Occipital lobe (tissue), 3 donors: Measurements from ENCODE around the gene XRCC4. TPM values are rescaled to one million over a fixed set of nuclear protein-coding genes. Genes with fewer than 3 reads are reported as not detected.

ENCODE experiments used
- DNase-seq: peaks from one replicate; lab custom pipeline; 2025; lab: John Stamatoyannopoulos, UW
- small RNA-seq: library from RNA; depleted of rRNA; stranded (forward); fragments of <200 nt; gene quantifications from one replicate; pipeline ENCODE3, GENCODE V24; 2014
- total RNA-seq: library from RNA; depleted of rRNA; stranded (reverse); fragments of >200 nt; gene quantifications from one replicate; pipeline ENCODE4 v1.2.3, GENCODE V29; 2014

XRCC4 gene
- total RNA-seq, 1 donor from 2014 or later: 7.8 TPM

- DNase-seq: no peak
Measured at GRCh38 chr5:83378624-83379289, 301.4 kb downstream of the XRCC4 start.

DNA sequence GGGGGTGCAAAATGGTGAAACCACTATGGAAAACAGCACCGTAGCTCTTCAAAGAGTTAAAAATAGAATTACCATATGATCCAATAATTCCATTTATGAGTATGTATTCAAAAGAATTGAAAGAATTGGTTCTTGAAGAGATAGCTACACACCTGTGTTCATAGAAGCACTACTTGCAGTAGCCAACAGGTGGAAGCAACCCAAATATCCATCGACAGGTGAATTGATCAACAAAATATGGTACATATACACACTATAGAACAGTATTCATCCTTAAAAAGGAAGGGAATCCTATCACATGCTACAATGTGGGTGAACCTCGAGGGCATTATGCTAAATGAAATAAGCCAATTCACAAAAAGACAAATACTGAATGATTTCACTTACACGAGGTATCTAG is 308.5 kb downstream of the XRCC4 start:
- DNase-seq: no peak

DNA sequence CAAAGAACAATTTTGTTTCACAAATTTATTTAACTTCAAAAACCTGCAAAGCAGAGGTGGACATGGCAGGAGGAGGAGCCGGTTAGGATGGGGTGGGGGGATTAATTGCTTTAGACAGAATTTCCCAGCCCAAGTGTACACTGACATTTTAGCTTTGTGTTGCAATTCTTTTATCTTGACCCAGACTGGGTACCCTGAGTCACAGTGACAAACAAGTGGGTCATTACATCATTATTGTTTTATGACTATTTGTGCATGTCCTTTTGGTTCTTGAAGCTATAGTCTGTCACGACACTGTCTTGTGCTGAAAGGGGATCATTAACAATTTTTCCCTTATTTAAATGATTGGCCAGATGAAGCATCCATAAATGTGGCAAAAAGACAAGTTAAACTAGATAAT is 309.7 kb downstream of the XRCC4 start:
- no peak for DNase-seq

- DNase-seq: no peak
Measured at GRCh38 chr5:83388608-83389007, 311.3 kb downstream of the XRCC4 start.

DNA sequence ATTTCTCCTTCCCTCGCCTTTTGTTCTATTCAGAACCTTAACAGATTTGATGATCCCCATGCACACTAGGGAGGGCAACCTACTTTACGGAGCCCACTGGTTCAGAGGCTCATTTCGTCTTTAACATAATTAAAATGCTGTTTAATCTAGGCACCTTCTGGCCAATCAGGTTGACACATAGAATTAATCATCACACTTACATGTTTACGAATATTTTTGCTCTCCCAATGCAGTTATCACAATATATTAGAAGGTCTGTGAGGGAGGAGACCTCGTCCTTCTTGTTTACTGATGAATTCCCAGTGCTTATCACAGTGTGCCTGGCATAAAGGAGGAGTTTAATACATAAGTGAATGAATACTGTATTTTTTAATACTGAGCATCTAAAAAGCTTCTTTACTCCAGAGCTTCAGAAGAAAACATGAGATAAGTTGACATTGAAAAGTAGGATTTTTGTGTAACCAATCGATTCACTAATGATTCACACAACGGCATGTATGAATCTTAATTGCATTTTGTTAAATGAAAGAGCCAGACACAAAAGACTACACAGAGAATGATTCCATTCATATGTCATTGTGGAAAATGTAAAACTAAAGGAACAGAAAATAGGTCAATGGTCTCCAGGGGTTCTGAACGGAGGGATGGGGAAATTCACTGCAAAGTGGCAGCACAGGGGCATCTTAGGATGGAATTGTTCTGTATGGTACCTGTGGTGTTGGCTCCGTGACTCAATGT is 315.6 kb downstream of the XRCC4 start:
- DNase-seq: no peak

- DNase-seq: no peak
Measured at GRCh38 chr5:83393504-83393866, 316.1 kb downstream of the XRCC4 start.

GRCh38 chr5:83394190-83394589 is 316.8 kb downstream of the XRCC4 start:
- DNase-seq: no peak

- DNase-seq: no peak
Measured at GRCh38 chr5:83396662-83397061, 319.3 kb downstream of the XRCC4 start.

- DNase-seq: no peak
Measured at GRCh38 chr5:83397658-83398057, 320.3 kb downstream of the XRCC4 start.

DNA sequence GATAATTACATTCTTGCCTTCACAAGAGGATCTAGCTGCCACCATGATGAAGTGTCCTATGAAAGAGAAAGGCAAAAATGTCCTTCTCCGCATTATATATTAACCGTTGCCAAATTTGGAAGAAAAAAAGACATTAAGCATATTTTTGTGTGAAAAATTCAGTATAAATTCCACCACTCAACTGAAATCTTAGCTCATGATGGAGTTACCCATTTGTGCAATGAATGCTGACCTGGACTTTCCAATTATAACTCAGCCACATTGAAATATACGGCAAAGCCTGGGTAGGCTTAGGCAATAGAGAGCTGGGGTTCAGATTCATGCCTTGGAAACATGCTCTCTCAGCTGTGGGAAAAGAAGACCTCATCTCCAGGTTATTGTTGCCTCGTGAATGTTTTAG is 322.9 kb downstream of the XRCC4 start:
- DNase-seq: no peak

DNA sequence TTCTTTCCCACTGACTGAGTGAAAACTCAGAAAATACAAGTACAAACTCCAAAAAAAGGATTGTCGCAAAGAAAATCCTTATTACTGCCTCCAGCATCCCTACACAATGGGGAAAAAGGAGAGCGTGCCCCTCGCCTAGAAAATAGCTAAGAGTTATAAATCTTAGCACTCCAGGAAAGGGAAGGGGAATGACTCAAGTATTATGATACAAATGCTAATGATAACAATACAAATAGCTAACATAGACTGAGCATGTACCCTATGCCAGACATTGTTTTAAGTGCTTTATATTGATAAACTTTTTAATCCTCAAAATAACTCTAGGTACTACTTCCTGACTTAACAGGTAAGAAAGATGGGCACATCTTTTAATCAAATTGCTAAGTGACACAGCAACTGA is 323.4 kb downstream of the XRCC4 start:
- no peak for DNase-seq

DNA sequence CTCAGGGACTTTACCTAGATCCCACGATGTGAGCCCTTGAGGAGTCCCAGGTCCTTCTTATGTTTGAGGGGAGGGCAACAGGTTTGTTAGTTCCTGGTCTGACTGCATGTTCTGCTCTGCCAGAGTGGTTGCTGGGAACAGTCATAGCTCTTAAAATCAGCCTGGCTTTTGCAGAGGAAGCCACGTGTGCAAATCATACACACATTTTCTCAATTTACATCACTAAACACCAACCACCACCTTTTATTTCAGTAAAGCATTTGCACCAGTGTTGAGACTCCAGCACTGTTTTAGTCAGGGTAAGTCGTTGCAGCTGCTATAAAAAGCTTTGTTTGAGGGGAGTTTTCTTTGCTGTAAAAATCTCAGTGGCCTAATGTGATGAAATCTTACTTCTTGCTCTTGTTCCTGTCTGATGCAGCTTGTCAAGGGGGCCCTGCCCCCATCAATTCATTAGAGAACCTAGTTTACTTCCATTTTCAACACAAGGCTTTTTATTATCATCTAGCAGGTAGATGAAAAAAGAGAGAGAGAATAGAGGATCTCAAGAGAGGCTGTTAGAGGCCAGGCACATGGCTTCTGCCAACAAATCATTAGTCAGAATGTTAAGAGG is 323.9 kb downstream of the XRCC4 start:
- no peak for DNase-seq

DNA sequence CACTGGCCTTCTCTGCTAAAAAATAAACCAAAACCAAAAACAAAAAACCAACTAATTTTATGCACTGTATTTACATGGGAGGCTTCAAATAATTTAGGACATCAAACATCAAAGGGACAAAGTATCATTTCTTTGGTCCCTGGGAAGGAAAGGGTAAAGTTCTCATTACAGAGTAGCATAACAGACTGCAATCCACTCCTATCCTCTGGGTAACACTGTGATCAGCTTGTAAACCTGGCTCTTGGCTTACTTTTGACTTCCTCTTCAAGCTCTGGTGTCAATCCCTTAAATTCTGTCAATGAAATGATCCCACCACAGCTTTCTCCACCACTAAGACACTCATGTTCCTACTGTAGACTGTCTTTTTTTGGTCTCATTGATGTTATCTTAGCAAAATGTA is 324.4 kb downstream of the XRCC4 start:
- DNase-seq: no peak

Small RNA genes within 50 kb of the gene (small RNA-seq; reads per million reads assigned to genes)
- 1.5 reads per million, percentile 80 among the genes with 10 or more reads in this experiment for gene SCARNA18

Other genes starting within 250 kb of the XRCC4 start
- gene TMEM167A, start 153 bp upstream of the XRCC4 start, total RNA-seq: 159 TPM